OCI-M2 (cell line): Measurements from ENCODE around the gene BRSK2.

ENCODE experiments used
- DNase-seq: peaks from one replicate; lab custom pipeline; 2025; ENCODE audit not compliant: unreplicated experiment; lab: John Stamatoyannopoulos, UW

Gene BRSK2

GRCh38 chr11:1395773-1396374 is 6.1 kb downstream of the BRSK2 start:
- no peak for DNase-seq

- no peak for DNase-seq
These were observed 6.7 kb downstream of the BRSK2 start for GRCh38 chr11:1396375-1396841.

GRCh38 chr11:1397146-1397861 is 7.6 kb downstream of the BRSK2 start:
- DNase-seq = no peak

- no peak for DNase-seq
These were observed 8.3 kb downstream of the BRSK2 start for GRCh38 chr11:1397862-1398527.

GRCh38 chr11:1398528-1399235 is 8.9 kb downstream of the BRSK2 start:
- no peak for DNase-seq

GRCh38 chr11:1399386-1400316 is 9.9 kb downstream of the BRSK2 start:
- no peak for DNase-seq

GRCh38 chr11:1400317-1401170 is 10.8 kb downstream of the BRSK2 start:
- no peak for DNase-seq

GRCh38 chr11:1401171-1401445 is 11.4 kb downstream of the BRSK2 start:
- DNase-seq = no peak

- DNase-seq = no peak
These were observed 12.0 kb downstream of the BRSK2 start for GRCh38 chr11:1401656-1402221.

- no peak for DNase-seq
These were observed 12.8 kb downstream of the BRSK2 start for GRCh38 chr11:1402355-1403077.

GRCh38 chr11:1403078-1403620 is 13.4 kb downstream of the BRSK2 start:
- DNase-seq = no peak

GRCh38 chr11:1403721-1404460 is 14.2 kb downstream of the BRSK2 start:
- DNase-seq = no peak

GRCh38 chr11:1404461-1405185 is 14.9 kb downstream of the BRSK2 start:
- DNase-seq = no peak

- DNase-seq = no peak
These were observed 15.7 kb downstream of the BRSK2 start for GRCh38 chr11:1405186-1406020.

GRCh38 chr11:1406571-1407485 is 17.1 kb downstream of the BRSK2 start:
- no peak for DNase-seq
